ENCODE results near the gene NEGR1. TPM values are rescaled to one million over a fixed set of nuclear protein-coding genes. Genes with fewer than 3 reads are reported as not detected.

The NEGR1 gene
- total and polyA plus RNA-seq, 8 donors, result 1.2 to 35.4 (median 7.7) TPM

- 72 to 87% (median 79%) methylated on average over 1 of the region's 1 CpG for WGBS, 5 donors
- peaks cover 0 to 5% (median 0%) of the 10 kb centered on the region in 4 donors for H3K4me1 ChIP-seq
- no peak overlapping the region for H3K4me3 ChIP-seq
- H3K27me3 ChIP-seq, result no peaks in the 10 kb centered on the region
- H3K9me3 ChIP-seq, result no peaks in the 10 kb centered on the region
- DNase-seq, result no peak
- no peak for TF ChIP-seq POLR2AphosphoS5 (IDR thresholded peaks at IDR 0.05)
- no peak for TF ChIP-seq CTCF (IDR thresholded peaks at IDR 0.05)
- no peak overlapping the region for H3K27ac ChIP-seq
- intact Hi-C loops (cut with DNase I; ENCODE audit: low total_unique reads), result no loop called here
- H3K36me3 ChIP-seq, result no peaks in the 10 kb centered on the region
These were observed 631.1 kb downstream of the NEGR1 start for GRCh38 chr1:71651214-71651613.

GRCh38 chr1:71650119-71650518 is 632.2 kb downstream of the NEGR1 start:
- WGBS, 5 donors, result 77 to 91% (median 87%) methylated on average over 3 of the region's 3 CpGs
- no peak for TF ChIP-seq CTCF (IDR thresholded peaks at IDR 0.05)
- TF ChIP-seq POLR2A (IDR thresholded peaks at IDR 0.05), result no peak
- TF ChIP-seq EP300 (IDR thresholded peaks at IDR 0.05), result no peak
- TF ChIP-seq POLR2AphosphoS5 (IDR thresholded peaks at IDR 0.05), result no peak
- intact Hi-C loops (cut with DNase I; ENCODE audit: low total_unique reads), result no loop called here
- peak in 1 of 2 donors; percentile 40 for DNase-seq
- H3K27ac ChIP-seq, result no peak overlapping the region
- H3K36me3 ChIP-seq, result no peaks in the 10 kb centered on the region
- no peak overlapping the region for H3K4me3 ChIP-seq
- no peaks in the 10 kb centered on the region for H3K27me3 ChIP-seq
- peaks cover 0 to 5% (median 0%) of the 10 kb centered on the region in 4 donors for H3K4me1 ChIP-seq
- no peaks in the 10 kb centered on the region for H3K9me3 ChIP-seq

GRCh38 chr1:71649608-71650007 is 632.7 kb downstream of the NEGR1 start:
- TF ChIP-seq CTCF (IDR thresholded peaks at IDR 0.05) (no peak), POLR2AphosphoS5 (IDR thresholded peaks at IDR 0.05) (no peak), POLR2A (IDR thresholded peaks at IDR 0.05) (no peak), EP300 (IDR thresholded peaks at IDR 0.05) (no peak)
- WGBS, 5 donors, result 49 to 69% (median 64%) methylated on average over 1 of the region's 1 CpG
- no peak overlapping the region for H3K4me3 ChIP-seq
- DNase-seq, result no peak
- no peak overlapping the region for H3K27ac ChIP-seq
- peaks cover 0 to 5% (median 0%) of the 10 kb centered on the region in 4 donors for H3K4me1 ChIP-seq
- H3K27me3 ChIP-seq, result no peaks in the 10 kb centered on the region
- H3K36me3 ChIP-seq, result no peaks in the 10 kb centered on the region
- intact Hi-C loops (cut with DNase I; ENCODE audit: low total_unique reads), result no loop called here
- H3K9me3 ChIP-seq, result no peaks in the 10 kb centered on the region

- H3K4me3 ChIP-seq, result no peak overlapping the region
- no peaks in the 10 kb centered on the region for H3K27me3 ChIP-seq
- WGBS, 5 donors, result 37 to 60% (median 52%) methylated on average over 1 of the region's 1 CpG
- intact Hi-C loops (cut with DNase I; ENCODE audit: low total_unique reads), result no loop called here
- no peaks in the 10 kb centered on the region for H3K36me3 ChIP-seq
- H3K9me3 ChIP-seq, result no peaks in the 10 kb centered on the region
- TF ChIP-seq EP300 (IDR thresholded peaks at IDR 0.05), result no peak
- TF ChIP-seq CTCF (IDR thresholded peaks at IDR 0.05), result no peak
- TF ChIP-seq POLR2A (IDR thresholded peaks at IDR 0.05), result no peak
- TF ChIP-seq POLR2AphosphoS5 (IDR thresholded peaks at IDR 0.05), result no peak
- peak in 1 of 2 donors; percentile 26 for DNase-seq
- no peak overlapping the region for H3K27ac ChIP-seq
- peaks cover 0 to 5% (median 2%) of the 10 kb centered on the region in 4 donors for H3K4me1 ChIP-seq
These were observed 634.6 kb downstream of the NEGR1 start for GRCh38 chr1:71647513-71648300.

Measured in stomach (tissue), 9 donors.